Tibial artery (tissue), 4 donors: ENCODE data around the gene ARHGAP9.
"Not testable (repeated sequence)": the region's sequence is repeated elsewhere in the genome, so short reads cannot be mapped to it uniquely, and the experiment has no call there.

Source experiments
- DNase-seq, 2 donors: peaks; one replicate each; pipeline ENCODE4 v3.0.0-alpha.2; 2019
- H3K27ac ChIP-seq, 2 donors: fragments of 200-600 bp; sonication (generic) in 1 of 2; 1 replicate in 1 of 2; 2 replicates in 1 of 2; pipeline ENCODE4 v1.5.1; 2018 to 2019; ENCODE audit warnings: mild to moderate bottlenecking in 1 of 2
- H3K27me3 ChIP-seq, 2 donors: fragments of 200-600 bp; sonication (generic) in 1 of 2; one replicate each; pipeline versions ENCODE4 v1.5.1 to v1.6.0; 2016 to 2019
- H3K36me3 ChIP-seq, 3 donors: fragments of 200-600 bp; sonication (generic) in 2 of 3; one replicate each; pipeline ENCODE4 v1.5.1; 2016 to 2019; ENCODE audit warnings: mild to moderate bottlenecking in 2 of 3
- H3K4me1 ChIP-seq, 4 donors: fragments of 200-600 bp; sonication (generic) in 2 of 4; 1 replicate in 3 of 4; 2 replicates in 1 of 4; pipeline ENCODE4 v1.5.1; 2016 to 2019
- H3K4me3 ChIP-seq, 2 donors: fragments of 200-600 bp; sonication (generic) in 1 of 2; 1 replicate in 1 of 2; 2 replicates in 1 of 2; pipeline ENCODE4 v1.5.1; 2018 to 2019; ENCODE audit warnings: mild to moderate bottlenecking in 2 of 2
- H3K9me3 ChIP-seq, 3 donors: fragments of 200-600 bp; sonication (generic) in 1 of 3; one replicate each; pipeline ENCODE4 v1.5.1; 2016 to 2019
- CTCF ChIP-seq, 2 experiments: fragments of 200-600 bp in 1 of 2; fragments of 450-650 bp in 1 of 2; IDR thresholded peaks; one replicate each; pipeline ENCODE4 v1.5.1; 2017 to 2019; ENCODE audit warnings: antibody characterized with exemption in 2 of 2, mild to moderate bottlenecking in 1 of 2, moderate library complexity in 1 of 2
- intact Hi-C: fragments of 100-400 bp; cut with DNase I; formaldehyde crosslinking; loops from one replicate; pipeline ENCODE4 v1.15.0; 2023; ENCODE audit warnings: low total_unique reads

Gene ARHGAP9

GRCh38 chr12:57512665-57513064 is 33.0 kb upstream of the ARHGAP9 start:
- no peak overlapping the region for H3K27ac ChIP-seq
- TF ChIP-seq CTCF (IDR thresholded peaks at IDR 0.05), result no peak
- H3K9me3 ChIP-seq, result no peaks in the 10 kb centered on the region
- H3K27me3 ChIP-seq, result no peaks in the 10 kb centered on the region
- no peak overlapping the region for H3K4me3 ChIP-seq
- H3K4me1 ChIP-seq, result peaks cover 0 to 10% (median 7%) of the 10 kb centered on the region in 4 donors
- H3K36me3 ChIP-seq, result peaks cover 65 to 98% (median 89%) of the 10 kb centered on the region in 3 donors
- no peak for DNase-seq
- intact Hi-C loops, result no loop called here

- Histone ChIP-seq H3K27ac (no peak overlapping the region), H3K36me3 (peaks cover 57 to 93% (median 80%) of the 10 kb centered on the region in 3 donors)
- intact Hi-C loops, result no loop called here
Observed at GRCh38 chr12:57511588-57512325, 32.1 kb upstream of the ARHGAP9 start.

GRCh38 chr12:57511161-57511560 is 31.5 kb upstream of the ARHGAP9 start:
- Histone ChIP-seq H3K9me3 (no peaks in the 10 kb centered on the region), H3K4me1 (peaks cover 0 to 3% (median 0%) of the 10 kb centered on the region in 4 donors), H3K36me3 (peaks cover 55 to 92% (median 78%) of the 10 kb centered on the region in 3 donors), H3K4me3 (no peak overlapping the region), H3K27ac (no peak overlapping the region), H3K27me3 (no peaks in the 10 kb centered on the region)
- DNase-seq, result no peak
- intact Hi-C loops, result no loop called here
- TF ChIP-seq CTCF (IDR thresholded peaks at IDR 0.05), result no peak

More at GRCh38 chr12:57511588-57512325, 32.1 kb upstream of the ARHGAP9 start:
- H3K27me3 ChIP-seq, result no peaks in the 10 kb centered on the region
- peaks cover 0 to 3% (median under 1%) of the 10 kb centered on the region in 4 donors for H3K4me1 ChIP-seq
- no peak for TF ChIP-seq CTCF (IDR thresholded peaks at IDR 0.05)
- H3K9me3 ChIP-seq, result no peaks in the 10 kb centered on the region
- H3K4me3 ChIP-seq, result no peak overlapping the region
- DNase-seq, result no peak

- H3K4me3 ChIP-seq, H3K27me3 ChIP-seq, H3K9me3 ChIP-seq, H3K27ac ChIP-seq, DNase-seq, H3K4me1 ChIP-seq, intact Hi-C loops: not testable (repeated sequence)
- peaks cover 65 to 92% (median 76%) of the 10 kb centered on the region in 3 donors for H3K36me3 ChIP-seq
Observed at GRCh38 chr12:57507796-57508195, 28.1 kb upstream of the ARHGAP9 start.

- H3K27ac ChIP-seq, H3K9me3 ChIP-seq, DNase-seq, H3K4me3 ChIP-seq, H3K4me1 ChIP-seq, intact Hi-C loops, H3K27me3 ChIP-seq: not testable (repeated sequence)
- H3K36me3 ChIP-seq, result peaks cover 59 to 92% (median 75%) of the 10 kb centered on the region in 3 donors
Observed at GRCh38 chr12:57506541-57506940, 26.9 kb upstream of the ARHGAP9 start.

GRCh38 chr12:57502311-57502969 is 22.8 kb upstream of the ARHGAP9 start:
- H3K27ac ChIP-seq, H3K9me3 ChIP-seq, H3K4me3 ChIP-seq, intact Hi-C loops, DNase-seq, H3K27me3 ChIP-seq, H3K4me1 ChIP-seq: not testable (repeated sequence)
- peaks cover 77 to 93% (median 81%) of the 10 kb centered on the region in 3 donors for H3K36me3 ChIP-seq

- Histone ChIP-seq H3K36me3 (peaks cover 70 to 94% (median 85%) of the 10 kb centered on the region in 3 donors), H3K27me3 (no peaks in the 10 kb centered on the region), H3K9me3 (no peaks in the 10 kb centered on the region), H3K27ac (no peak overlapping the region), H3K4me3 (no peak overlapping the region), H3K4me1 (no peaks in the 10 kb centered on the region)
- no peak for DNase-seq
- intact Hi-C loops, result no loop called here
- no peak for TF ChIP-seq CTCF (IDR thresholded peaks at IDR 0.05)
Observed at GRCh38 chr12:57500213-57500612, 20.5 kb upstream of the ARHGAP9 start.
